MM.1S (cell line): ENCODE results near the gene SORL1.

Experiments
- DNase-seq: peaks from one replicate; pipeline ENCODE4 v3.0.0-alpha.2; 2015
- H2AFZ ChIP-seq: fragments of 300-600 bp; sonication (generic); 2 replicates; pipeline ENCODE4 v1.6.0; 2016; ENCODE audit warnings: antibody characterized with exemption, low read length
- H3F3A ChIP-seq: fragments of 300-600 bp; sonication (generic); 2 replicates; pipeline ENCODE4 v1.6.1; 2016; ENCODE audit warnings: mild to moderate bottlenecking, antibody characterized with exemption, low read length, moderate library complexity, mixed read lengths; ENCODE audit not compliant: insufficient read depth
- H3K27ac ChIP-seq: fragments of 300-600 bp; sonication (generic); 2 replicates; pipeline ENCODE4 v1.5.1; 2016; ENCODE audit warnings: mild to moderate bottlenecking, low read length
- H3K27me3 ChIP-seq: fragments of 300-600 bp; sonication (generic); replicated peaks from 2 replicates; pipeline ENCODE4 v1.6.0; 2016; ENCODE audit warnings: low read length; ENCODE audit not compliant: insufficient read depth
- H3K36me3 ChIP-seq: fragments of 300-600 bp; sonication (generic); replicated peaks from 2 replicates; pipeline ENCODE4 v1.6.1; 2016; ENCODE audit warnings: mild to moderate bottlenecking, low read length, mixed read lengths; ENCODE audit not compliant: insufficient read depth
- H3K4me1 ChIP-seq: fragments of 300-600 bp; sonication (generic); 2 replicates; pipeline ENCODE4 v1.6.1; 2016; ENCODE audit warnings: low read length, mixed read lengths
- H3K4me2 ChIP-seq: fragments of 300-600 bp; sonication (generic); 2 replicates; pipeline ENCODE4 v1.6.0; 2016; ENCODE audit warnings: low read depth, low read length
- H3K4me3 ChIP-seq: fragments of 300-600 bp; sonication (generic); 2 replicates; pipeline ENCODE4 v1.5.1; 2016; ENCODE audit warnings: low read length, mixed read lengths
- H3K79me2 ChIP-seq: fragments of 300-600 bp; sonication (generic); 2 replicates; pipeline ENCODE4 v1.6.1; 2016; ENCODE audit warnings: mixed run types, low read length, mixed read lengths
- H3K9ac ChIP-seq: fragments of 300-600 bp; sonication (generic); 2 replicates; pipeline ENCODE4 v1.6.1; 2016; ENCODE audit warnings: low read length, mixed read lengths
- H3K9me2 ChIP-seq: fragments of 300-600 bp; sonication (generic); replicated peaks from 2 replicates; pipeline ENCODE4 v1.6.1; 2016; ENCODE audit warnings: mild to moderate bottlenecking, low read length, mixed read lengths; ENCODE audit not compliant: insufficient read depth
- H3K9me3 ChIP-seq: fragments of 300-600 bp; sonication (generic); replicated peaks from 2 replicates; pipeline ENCODE4 v1.6.1; 2016; ENCODE audit warnings: mild to moderate bottlenecking, low read length, mixed read lengths; ENCODE audit not compliant: insufficient read depth
- H4K20me1 ChIP-seq: fragments of 300-600 bp; sonication (generic); 2 replicates; pipeline ENCODE4 v1.6.1; 2016; ENCODE audit warnings: mild to moderate bottlenecking, low read length, moderate library complexity, mixed read lengths; ENCODE audit not compliant: insufficient read depth
- CTCF ChIP-seq: fragments of 300-600 bp; sonication (generic); IDR thresholded peaks from 2 replicates; pipeline ENCODE4 v1.5.1; 2016; ENCODE audit warnings: antibody characterized with exemption, low read length, mixed read lengths
- EZH2 ChIP-seq: fragments of 300-600 bp; sonication (generic); optimal IDR thresholded peaks from 2 replicates; pipeline ENCODE3; 2017; ENCODE audit warnings: low read depth, mild to moderate bottlenecking, antibody characterized with exemption, low read length, mixed read lengths
- EZH2phosphoT487 ChIP-seq: fragments of 300-600 bp; sonication (generic); IDR thresholded peaks from 2 replicates; pipeline ENCODE4 v1.6.1; 2018; ENCODE audit warnings: antibody characterized with exemption, low read length

The SORL1 gene

GRCh38 chr11:121456151-121456550 is 4.0 kb downstream of the SORL1 start:
- H3K4me2 ChIP-seq = no peak overlapping the region
- DNase-seq = no peak
- H3K79me2 ChIP-seq = no peaks in the 10 kb centered on the region
- TF ChIP-seq CTCF = no peak
- no peak for TF ChIP-seq EZH2phosphoT487
- no peak for TF ChIP-seq EZH2
- no peak overlapping the region for H3K27ac ChIP-seq
- H3K9me3 ChIP-seq = no peaks in the 10 kb centered on the region
- H3K4me1 ChIP-seq = no peaks in the 10 kb centered on the region
- H3K27me3 ChIP-seq = peaks cover 12% of the 10 kb centered on the region
- H3K4me3 ChIP-seq = no peak overlapping the region
- no peaks in the 10 kb centered on the region for H4K20me1 ChIP-seq
- no peak overlapping the region for H2AFZ ChIP-seq
- H3K9me2 ChIP-seq = no peaks in the 10 kb centered on the region
- no peaks in the 10 kb centered on the region for H3K36me3 ChIP-seq
- H3F3A ChIP-seq = no peaks in the 10 kb centered on the region
- H3K9ac ChIP-seq = no peak overlapping the region

- Histone ChIP-seq H2AFZ (no peak overlapping the region), H4K20me1 (no peaks in the 10 kb centered on the region), H3K4me3 (no peak overlapping the region), H3K27me3 (peaks cover 7% of the 10 kb centered on the region; the same call in 1 of the 2 replicates), H3K9me3 (no peaks in the 10 kb centered on the region), H3F3A (no peaks in the 10 kb centered on the region), H3K4me2 (no peak overlapping the region), H3K27ac (no peak overlapping the region), H3K4me1 (no peaks in the 10 kb centered on the region), H3K36me3 (no peaks in the 10 kb centered on the region), H3K79me2 (no peaks in the 10 kb centered on the region), H3K9me2 (no peaks in the 10 kb centered on the region), H3K9ac (no peak overlapping the region)
- TF ChIP-seq EZH2 (no peak), CTCF (no peak), EZH2phosphoT487 (no peak)
- DNase-seq = no peak
Observed at GRCh38 chr11:121456816-121457431, 4.8 kb downstream of the SORL1 start.

- H3F3A ChIP-seq = no peaks in the 10 kb centered on the region
- H4K20me1 ChIP-seq = no peaks in the 10 kb centered on the region
- no peak overlapping the region for H2AFZ ChIP-seq
- no peak overlapping the region for H3K4me3 ChIP-seq
- H3K79me2 ChIP-seq = no peaks in the 10 kb centered on the region
- no peaks in the 10 kb centered on the region for H3K9me2 ChIP-seq
- H3K9me3 ChIP-seq = no peaks in the 10 kb centered on the region
- TF ChIP-seq EZH2 = no peak
- no peak for TF ChIP-seq CTCF
- no peak for TF ChIP-seq EZH2phosphoT487
- H3K4me2 ChIP-seq = no peak overlapping the region
- H3K36me3 ChIP-seq = no peaks in the 10 kb centered on the region
- H3K27ac ChIP-seq = no peak overlapping the region
- DNase-seq = no peak
- no peaks in the 10 kb centered on the region for H3K27me3 ChIP-seq
- H3K4me1 ChIP-seq = no peaks in the 10 kb centered on the region
- no peak overlapping the region for H3K9ac ChIP-seq
Observed at GRCh38 chr11:121458551-121458950, 6.4 kb downstream of the SORL1 start.
